LNCaP clone FGC (cell line): ENCODE results near the gene ACY1.
A peak's percentile ranks its signal among the peaks of the same experiment; 100 is the strongest.

Source experiments
- DNase-seq: peaks from one replicate; pipeline ENCODE4 v3.0.0-alpha.2; 2011; ENCODE audit warnings: low read depth
- H3K4me3 ChIP-seq: 2 replicates; pipeline ENCODE4 v1.5.1; 2011; ENCODE audit warnings: mild to moderate bottlenecking, low read depth, low read length, control low read depth
- CTCF ChIP-seq: IDR thresholded peaks from 2 replicates; pipeline ENCODE4 v1.5.1; 2012; ENCODE audit warnings: mild to moderate bottlenecking; ENCODE audit not compliant: control insufficient read depth, insufficient read depth; ENCODE audit errors: extremely low read depth

ACY1 gene

GRCh38 chr3:51937611-51938450 lies 45.5 kb upstream of the ACY1 start:
- no peak overlapping the region for H3K4me3 ChIP-seq
- DNase-seq = no peak
- TF ChIP-seq CTCF = no peak

GRCh38 chr3:51938780-51939425 lies 44.4 kb upstream of the ACY1 start:
- DNase-seq = no peak
- TF ChIP-seq CTCF = no peak
- H3K4me3 ChIP-seq = no peak overlapping the region

GRCh38 chr3:51940648-51941462 lies 42.5 kb upstream of the ACY1 start:
- TF ChIP-seq CTCF = no peak
- H3K4me3 ChIP-seq = peak overlapping the region; percentile 99
- no peak for DNase-seq

GRCh38 chr3:51941463-51941797 lies 41.9 kb upstream of the ACY1 start:
- no peak for TF ChIP-seq CTCF

GRCh38 chr3:51941798-51942602 lies 41.3 kb upstream of the ACY1 start, which contains the start of the genes PARP3 and RRP9:
TSS of gene PARP3 (plus strand) at chr3:51942363. CDS start at chr3:51943356, 993 bp downstream.
TSS of gene RRP9 (minus strand) at chr3:51941904. CDS start at chr3:51941867, 37 bp downstream.
- TF ChIP-seq CTCF = peak; percentile 98
- peak; percentile 99 for DNase-seq
- peak within 1 kb of the TSS; percentile 99 for H3K4me3 ChIP-seq

More at GRCh38 chr3:51941463-51941797, 41.9 kb upstream of the ACY1 start:
- H3K4me3 ChIP-seq = peak overlapping the region; percentile 99
- DNase-seq = no peak
